ENCODE results near the gene RIT1. TPM values are rescaled to one million over a fixed set of nuclear protein-coding genes. Genes with fewer than 3 reads are reported as not detected.
A peak's percentile ranks its signal among the peaks of the same experiment; 100 is the strongest.

Gene RIT1
- total RNA-seq, 1 donor from 2014 or later: 35.9 TPM

GRCh38 chr1:155909894-155910293 is 1.3 kb downstream of the RIT1 start:
- peaks cover 3% of the 10 kb centered on the region for H3K9me3 Mint-ChIP-seq (ENCODE audit: unreplicated experiment)
- DNase-seq: no peak
- no peaks in the 10 kb centered on the region for H3K36me3 Mint-ChIP-seq (ENCODE audit: unreplicated experiment)
- H3K4me1 Mint-ChIP-seq (ENCODE audit: low read depth, unreplicated experiment): peaks cover 3% of the 10 kb centered on the region
- H3K4me3 Mint-ChIP-seq (ENCODE audit: unreplicated experiment): peak overlapping the region; percentile 92
- peak overlapping the region; percentile 72 for H3K27ac Mint-ChIP-seq (ENCODE audit: unreplicated experiment)
- H3K27me3 Mint-ChIP-seq (ENCODE audit: unreplicated experiment): no peaks in the 10 kb centered on the region
- TF ChIP-seq CTCF (IDR thresholded peaks at IDR 0.05; ENCODE audit: partially characterized antibody, unreplicated experiment): no peak

- Mint-ChIP-seq H3K4me1 (ENCODE audit: low read depth, unreplicated experiment) (no peaks in the 10 kb centered on the region), H3K4me3 (ENCODE audit: unreplicated experiment) (no peak overlapping the region), H3K27me3 (ENCODE audit: unreplicated experiment) (no peaks in the 10 kb centered on the region), H3K36me3 (ENCODE audit: unreplicated experiment) (no peaks in the 10 kb centered on the region), H3K27ac (ENCODE audit: unreplicated experiment) (no peak overlapping the region), H3K9me3 (ENCODE audit: unreplicated experiment) (no peaks in the 10 kb centered on the region)
- DNase-seq: no peak
- no peak for TF ChIP-seq CTCF (IDR thresholded peaks at IDR 0.05; ENCODE audit: partially characterized antibody, unreplicated experiment)
These were observed 6.9 kb downstream of the RIT1 start for GRCh38 chr1:155904261-155904660.

- Mint-ChIP-seq H3K4me3 (ENCODE audit: unreplicated experiment) (no peak overlapping the region), H3K9me3 (ENCODE audit: unreplicated experiment) (no peaks in the 10 kb centered on the region), H3K27me3 (ENCODE audit: unreplicated experiment) (no peaks in the 10 kb centered on the region), H3K27ac (ENCODE audit: unreplicated experiment) (no peak overlapping the region), H3K4me1 (ENCODE audit: low read depth, unreplicated experiment) (no peaks in the 10 kb centered on the region), H3K36me3 (ENCODE audit: unreplicated experiment) (no peaks in the 10 kb centered on the region)
- no peak for DNase-seq
- no peak for TF ChIP-seq CTCF (IDR thresholded peaks at IDR 0.05; ENCODE audit: partially characterized antibody, unreplicated experiment)
These were observed 11.0 kb downstream of the RIT1 start for GRCh38 chr1:155900161-155900560.

GRCh38 chr1:155899683-155900082 is 11.5 kb downstream of the RIT1 start:
- no peaks in the 10 kb centered on the region for H3K9me3 Mint-ChIP-seq (ENCODE audit: unreplicated experiment)
- TF ChIP-seq CTCF (IDR thresholded peaks at IDR 0.05; ENCODE audit: partially characterized antibody, unreplicated experiment): no peak
- no peak overlapping the region for H3K4me3 Mint-ChIP-seq (ENCODE audit: unreplicated experiment)
- no peaks in the 10 kb centered on the region for H3K27me3 Mint-ChIP-seq (ENCODE audit: unreplicated experiment)
- DNase-seq: no peak
- no peaks in the 10 kb centered on the region for H3K36me3 Mint-ChIP-seq (ENCODE audit: unreplicated experiment)
- H3K27ac Mint-ChIP-seq (ENCODE audit: unreplicated experiment): no peak overlapping the region
- no peaks in the 10 kb centered on the region for H3K4me1 Mint-ChIP-seq (ENCODE audit: low read depth, unreplicated experiment)

GRCh38 chr1:155898888-155899287 is 12.3 kb downstream of the RIT1 start:
- H3K9me3 Mint-ChIP-seq (ENCODE audit: unreplicated experiment): no peaks in the 10 kb centered on the region
- no peak overlapping the region for H3K27ac Mint-ChIP-seq (ENCODE audit: unreplicated experiment)
- no peaks in the 10 kb centered on the region for H3K27me3 Mint-ChIP-seq (ENCODE audit: unreplicated experiment)
- H3K4me3 Mint-ChIP-seq (ENCODE audit: unreplicated experiment): no peak overlapping the region
- DNase-seq: no peak
- TF ChIP-seq CTCF (IDR thresholded peaks at IDR 0.05; ENCODE audit: partially characterized antibody, unreplicated experiment): no peak
- H3K36me3 Mint-ChIP-seq (ENCODE audit: unreplicated experiment): no peaks in the 10 kb centered on the region
- no peaks in the 10 kb centered on the region for H3K4me1 Mint-ChIP-seq (ENCODE audit: low read depth, unreplicated experiment)

All from glutamatergic neuron (in vitro differentiated cells).